H1 (cell line): Measurements from ENCODE around the gene RNASEL.

ENCODE experiments used
- POLR2A ChIP-seq, 2 experiments: IDR thresholded peaks; 1 replicate in 1 of 2; 2 replicates in 1 of 2; pipeline ENCODE4 v1.6.1; 2011; ENCODE audit warnings: low read depth in 2 of 2, low read length in 2 of 2, mild to moderate bottlenecking in 2 of 2; ENCODE audit errors: control extremely low read depth in 1 of 2
- RFX5 ChIP-seq: IDR thresholded peaks from 2 replicates; pipeline ENCODE4 v1.6.1; 2011; ENCODE audit warnings: low read depth, low read length, improper control_type of control experiment, borderline replicate concordance
- TF ChIP-seq, protein P1 (sequence below), 3 experiments: IDR thresholded peaks; 1 replicate in 2 of 3; 2 replicates in 1 of 3; pipeline versions ENCODE4 v1.5.1 to v1.6.1; 2011; ENCODE audit warnings: low read length in 3 of 3, mild to moderate bottlenecking in 3 of 3, inconsistent platforms in 2 of 3, low read depth in 1 of 3, moderate library complexity in 1 of 3; ENCODE audit not compliant: insufficient read depth in 1 of 3; ENCODE audit errors: control extremely low read depth in 1 of 3

DNA sequence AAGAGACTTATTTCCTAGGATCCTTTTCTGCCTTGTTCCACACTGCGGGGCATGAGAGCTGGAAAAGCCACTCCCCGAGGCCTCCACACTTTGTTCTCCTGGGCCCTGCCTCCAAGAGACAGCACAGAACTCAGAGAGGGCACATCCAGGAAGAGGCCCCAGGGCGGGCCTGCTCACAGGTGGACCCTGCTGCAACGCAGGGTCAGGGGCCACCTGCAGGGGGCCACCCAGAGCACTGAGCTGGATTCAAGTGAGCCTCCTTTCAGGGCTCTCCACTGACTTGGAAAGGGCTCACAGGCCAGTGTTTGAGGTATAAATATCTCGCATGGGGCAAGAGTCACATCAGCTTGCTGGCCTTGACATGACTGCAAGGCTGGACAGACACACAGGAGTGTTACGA lies 10.3 kb upstream of the RNASEL start:
- TF ChIP-seq, protein P1, sequence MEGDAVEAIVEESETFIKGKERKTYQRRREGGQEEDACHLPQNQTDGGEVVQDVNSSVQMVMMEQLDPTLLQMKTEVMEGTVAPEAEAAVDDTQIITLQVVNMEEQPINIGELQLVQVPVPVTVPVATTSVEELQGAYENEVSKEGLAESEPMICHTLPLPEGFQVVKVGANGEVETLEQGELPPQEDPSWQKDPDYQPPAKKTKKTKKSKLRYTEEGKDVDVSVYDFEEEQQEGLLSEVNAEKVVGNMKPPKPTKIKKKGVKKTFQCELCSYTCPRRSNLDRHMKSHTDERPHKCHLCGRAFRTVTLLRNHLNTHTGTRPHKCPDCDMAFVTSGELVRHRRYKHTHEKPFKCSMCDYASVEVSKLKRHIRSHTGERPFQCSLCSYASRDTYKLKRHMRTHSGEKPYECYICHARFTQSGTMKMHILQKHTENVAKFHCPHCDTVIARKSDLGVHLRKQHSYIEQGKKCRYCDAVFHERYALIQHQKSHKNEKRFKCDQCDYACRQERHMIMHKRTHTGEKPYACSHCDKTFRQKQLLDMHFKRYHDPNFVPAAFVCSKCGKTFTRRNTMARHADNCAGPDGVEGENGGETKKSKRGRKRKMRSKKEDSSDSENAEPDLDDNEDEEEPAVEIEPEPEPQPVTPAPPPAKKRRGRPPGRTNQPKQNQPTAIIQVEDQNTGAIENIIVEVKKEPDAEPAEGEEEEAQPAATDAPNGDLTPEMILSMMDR (IDR thresholded peaks at IDR 0.05; ENCODE audit: control extremely low read depth in 1 of 3, insufficient read depth in 1 of 3, low read depth in 1 of 3, low read length in 3 of 3), result peak; percentile 64 to 72 (median 68)
- TF ChIP-seq RFX5 (no peak), POLR2A (IDR thresholded peaks at IDR 0.05; ENCODE audit: control extremely low read depth in 1 of 2, low read depth in 2 of 2, low read length in 2 of 2) (0 out of 3 replicates have a peak, but pooled peaks of 1 of the 2 experiments have one; percentile 3)
